BLaER1 (cell line): ENCODE data around the gene ZDHHC19.

ENCODE experiments used
- H3K27ac ChIP-seq: shearing (Covaris generic); formaldehyde crosslinking; 2 replicates; pipeline ENCODE4 v1.8.1; 2022
- H3K27me3 ChIP-seq: shearing (Covaris generic); formaldehyde crosslinking; 2 replicates; pipeline ENCODE4 v1.8.1; 2022
- H3K36me3 ChIP-seq: shearing (Covaris generic); formaldehyde crosslinking; 2 replicates; pipeline ENCODE4 v1.8.1; 2022
- H3K4me1 ChIP-seq: shearing (Covaris generic); formaldehyde crosslinking; 2 replicates; pipeline ENCODE4 v1.8.1; 2022
- H3K4me2 ChIP-seq: shearing (Covaris generic); formaldehyde crosslinking; 2 replicates; pipeline ENCODE4 v1.8.1; 2022
- H3K4me3 ChIP-seq: shearing (Covaris generic); formaldehyde crosslinking; 2 replicates; pipeline ENCODE4 v1.8.1; 2022
- H3K9ac ChIP-seq: shearing (Covaris generic); formaldehyde crosslinking; 2 replicates; pipeline ENCODE4 v1.8.1; 2022
- H3K9me3 ChIP-seq: shearing (Covaris generic); formaldehyde crosslinking; 2 replicates; pipeline ENCODE4 v1.8.1; 2022
- H4K20me1 ChIP-seq: shearing (Covaris generic); formaldehyde crosslinking; 2 replicates; pipeline ENCODE4 v1.8.1; 2022
- Cebpa-rat ChIP-seq: shearing (Covaris generic); IDR thresholded peaks from 2 replicates; pipeline ENCODE4 v1.8.1; 2022

The ZDHHC19 gene

GRCh38 chr3:196150481-196150880 is 60.7 kb downstream of the ZDHHC19 start:
- Histone ChIP-seq H3K9ac (no peak overlapping the region), H4K20me1 (no peaks in the 10 kb centered on the region), H3K4me2 (no peak overlapping the region), H3K36me3 (no peaks in the 10 kb centered on the region), H3K27ac (no peak overlapping the region), H3K4me1 (peaks cover 10% of the 10 kb centered on the region), H3K9me3 (peaks cover 47% of the 10 kb centered on the region), H3K27me3 (no peaks in the 10 kb centered on the region), H3K4me3 (no peak overlapping the region)
- no peak for TF ChIP-seq Cebpa-rat

GRCh38 chr3:196149831-196150301 is 61.3 kb downstream of the ZDHHC19 start:
- Histone ChIP-seq H3K9me3 (peaks cover 47% of the 10 kb centered on the region), H3K27ac (no peak overlapping the region), H3K4me1 (peaks cover 16% of the 10 kb centered on the region), H3K9ac (no peak overlapping the region), H4K20me1 (no peaks in the 10 kb centered on the region), H3K27me3 (no peaks in the 10 kb centered on the region), H3K4me2 (no peak overlapping the region), H3K4me3 (no peak overlapping the region), H3K36me3 (no peaks in the 10 kb centered on the region)
- no peak for TF ChIP-seq Cebpa-rat

GRCh38 chr3:196149375-196149774 is 61.8 kb downstream of the ZDHHC19 start:
- H3K4me2 ChIP-seq = no peak overlapping the region
- H3K9me3 ChIP-seq = peaks cover 47% of the 10 kb centered on the region
- H3K27me3 ChIP-seq = no peaks in the 10 kb centered on the region
- no peak for TF ChIP-seq Cebpa-rat
- no peak overlapping the region for H3K4me3 ChIP-seq
- peaks cover 21% of the 10 kb centered on the region for H3K4me1 ChIP-seq
- H3K9ac ChIP-seq = no peak overlapping the region
- no peaks in the 10 kb centered on the region for H4K20me1 ChIP-seq
- H3K36me3 ChIP-seq = no peaks in the 10 kb centered on the region
- H3K27ac ChIP-seq = no peak overlapping the region
